NCI-H748 (cell line): ENCODE data around the gene MST1.

Source experiments
- DNase-seq: peaks from one replicate; lab custom pipeline; 2025; ENCODE audit not compliant: unreplicated experiment; lab: John Stamatoyannopoulos, UW

Gene MST1

DNA sequence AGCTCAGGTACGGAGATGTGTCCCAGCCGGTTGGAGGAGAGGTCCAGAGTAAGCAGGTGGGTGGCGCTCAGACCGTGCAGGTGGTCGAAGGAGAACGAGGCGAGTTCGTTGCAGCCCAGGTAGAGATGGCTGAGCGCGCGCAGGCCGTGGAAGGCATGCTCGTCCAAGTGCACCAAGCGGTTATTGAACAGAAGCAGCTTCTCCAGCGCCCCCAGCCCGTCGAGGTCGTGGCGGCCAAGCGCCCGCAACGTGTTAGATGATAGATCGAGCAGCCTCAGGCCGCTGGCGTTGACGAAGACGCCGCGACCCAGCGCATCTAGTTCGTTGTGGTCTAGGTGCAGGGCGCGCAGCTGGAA lies 29.6 kb upstream of the MST1 start:
- peak; percentile 75 for DNase-seq

DNA sequence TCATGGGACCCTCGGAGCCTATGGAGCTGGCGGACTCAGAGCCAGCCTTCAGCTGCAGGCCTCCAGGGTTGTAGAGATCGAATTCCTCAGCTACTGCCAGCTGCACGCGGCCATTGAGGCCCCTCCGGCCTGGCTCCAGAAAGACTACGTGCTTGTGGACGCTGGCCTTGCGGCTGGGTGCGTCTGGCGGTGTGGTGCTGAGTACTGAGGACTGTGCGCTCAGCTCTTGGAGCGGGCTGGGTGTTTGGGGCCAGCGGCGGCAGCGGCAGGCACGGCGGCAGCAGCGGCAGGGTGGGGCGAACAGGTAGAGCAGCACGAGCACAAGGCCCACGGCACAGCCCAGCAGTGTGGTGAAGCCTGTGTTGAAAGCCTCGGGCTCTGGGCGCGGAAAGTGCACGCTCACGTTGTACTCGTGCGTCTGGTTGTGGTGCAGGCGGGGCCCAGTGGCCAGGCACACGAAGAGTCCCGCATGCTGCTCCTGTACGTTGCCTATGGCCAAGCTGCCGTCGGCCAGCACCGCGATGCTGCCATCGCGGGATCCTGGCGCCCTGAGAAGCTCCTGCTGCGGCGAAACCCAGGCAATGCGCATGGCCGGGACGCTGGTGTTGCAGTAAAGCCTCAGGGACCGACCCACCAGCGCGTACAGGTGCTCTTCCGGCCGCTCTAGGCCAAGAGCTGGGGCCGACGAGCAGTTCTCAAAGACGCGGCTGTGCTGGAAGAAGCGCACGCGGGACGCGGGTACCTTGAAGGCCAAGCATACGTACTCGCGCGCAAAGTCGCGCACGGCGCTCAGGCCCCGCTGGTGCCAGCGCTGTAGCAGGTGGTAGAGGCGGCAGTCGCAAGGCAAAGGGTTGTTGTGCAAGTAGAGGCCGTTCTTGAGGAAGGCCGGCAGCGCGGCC lies 28.9 kb upstream of the MST1 start:
- DNase-seq, result peak; percentile 79

DNA sequence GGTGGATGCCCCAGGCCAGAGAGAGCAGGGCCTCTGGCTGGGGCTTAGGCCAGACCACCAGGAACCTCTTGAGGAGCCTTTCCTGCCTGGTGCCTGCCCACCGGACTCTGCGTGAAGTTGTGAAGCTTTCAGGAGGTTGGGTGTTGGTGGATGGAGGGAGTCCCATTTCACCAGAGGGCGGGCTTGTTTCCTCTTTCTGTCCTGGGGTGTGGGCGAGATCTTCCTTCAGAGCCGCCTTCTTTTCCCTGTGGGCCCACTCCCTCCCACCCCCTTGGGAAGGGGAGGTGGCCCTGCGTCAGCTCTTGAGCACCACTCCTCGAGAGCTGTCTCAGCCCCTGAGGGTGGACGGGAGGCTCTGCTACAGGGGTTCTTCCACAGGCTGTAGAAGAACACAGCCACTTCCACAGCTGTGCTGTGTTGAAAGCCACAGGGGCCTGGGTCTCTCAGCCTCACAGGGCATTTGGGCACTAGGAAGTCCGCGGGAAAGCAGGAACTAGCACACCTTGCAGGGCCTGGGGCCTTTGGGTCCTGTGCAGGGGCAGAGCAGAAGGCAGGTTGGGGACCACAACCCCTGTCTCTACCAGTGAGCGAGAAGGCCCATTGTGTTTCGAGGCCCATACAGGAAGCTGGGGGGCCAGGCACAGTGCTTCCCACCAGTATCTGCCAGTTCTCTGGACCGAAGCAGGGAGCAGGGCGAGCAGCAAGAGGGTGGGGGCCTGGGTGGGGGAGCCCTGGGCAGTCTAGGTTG lies 28.1 kb upstream of the MST1 start:
- DNase-seq, result no peak

GRCh38 chr3:49716691-49717210 lies 27.5 kb upstream of the MST1 start:
- DNase-seq, result no peak

GRCh38 chr3:49716169-49716568 lies 26.9 kb upstream of the MST1 start:
- DNase-seq, result no peak

DNA sequence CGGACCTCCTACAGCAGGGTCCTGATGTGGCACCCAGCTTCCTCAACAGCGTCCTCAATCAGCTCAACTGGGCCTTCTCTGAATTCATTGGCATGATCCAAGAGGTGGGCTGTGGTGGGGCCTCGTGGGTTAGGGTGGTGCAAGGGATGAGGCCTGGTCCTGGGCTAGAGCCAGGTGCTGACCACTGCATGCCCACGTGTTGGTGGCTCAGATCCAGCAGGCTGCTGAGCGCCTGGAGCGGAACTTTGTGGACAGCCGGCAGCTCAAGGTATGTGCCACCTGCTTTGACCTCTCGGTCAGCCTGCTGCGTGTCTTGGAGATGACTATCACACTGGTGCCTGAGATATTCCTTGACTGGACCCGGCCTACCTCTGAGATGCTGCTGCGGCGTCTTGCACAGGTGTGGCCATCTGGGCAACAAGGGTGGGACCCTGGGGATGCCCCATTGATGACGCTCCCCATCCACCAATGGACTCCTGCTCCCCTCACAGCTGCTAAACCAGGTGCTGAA lies 26.4 kb upstream of the MST1 start:
- DNase-seq, result no peak

- no peak for DNase-seq
These were observed 25.7 kb upstream of the MST1 start for GRCh38 chr3:49714728-49715550.

DNA sequence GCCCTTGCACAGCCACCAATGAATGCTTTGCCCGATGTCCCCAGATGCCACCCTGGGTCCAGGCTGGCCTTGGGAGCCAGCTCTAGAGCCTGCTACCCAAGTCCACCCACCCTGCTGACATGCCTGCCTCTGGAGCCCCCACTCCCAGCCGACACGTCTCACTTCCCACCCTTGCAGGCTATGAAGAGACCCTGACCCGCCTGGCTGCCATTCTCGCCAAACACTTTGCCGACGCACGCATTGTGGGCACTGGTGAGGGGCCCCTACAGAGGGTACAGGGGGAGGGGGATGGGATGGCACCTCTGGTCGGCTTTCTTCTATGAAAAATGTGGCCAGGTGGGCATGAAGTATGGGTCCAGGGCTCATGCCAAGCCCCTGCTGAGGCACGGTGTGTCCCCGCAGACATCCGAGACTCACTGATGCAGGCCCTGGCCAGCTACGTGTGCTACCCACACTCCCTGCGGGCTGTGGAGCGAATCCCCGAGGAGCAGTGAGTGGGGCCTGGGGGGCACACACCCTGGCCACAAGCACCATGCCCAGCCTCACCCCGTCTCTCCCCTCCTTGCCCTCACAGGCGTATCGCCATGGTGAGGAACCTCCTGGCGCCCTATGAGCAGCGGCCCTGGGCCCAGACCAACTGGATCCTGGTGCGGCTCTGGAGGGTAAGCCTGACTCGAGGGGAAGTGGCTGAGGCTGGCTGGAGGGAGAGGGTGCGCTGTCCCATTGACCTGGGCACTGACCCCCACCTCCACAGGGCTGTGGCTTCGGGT lies 24.2 kb upstream of the MST1 start:
- DNase-seq, result no peak

DNA sequence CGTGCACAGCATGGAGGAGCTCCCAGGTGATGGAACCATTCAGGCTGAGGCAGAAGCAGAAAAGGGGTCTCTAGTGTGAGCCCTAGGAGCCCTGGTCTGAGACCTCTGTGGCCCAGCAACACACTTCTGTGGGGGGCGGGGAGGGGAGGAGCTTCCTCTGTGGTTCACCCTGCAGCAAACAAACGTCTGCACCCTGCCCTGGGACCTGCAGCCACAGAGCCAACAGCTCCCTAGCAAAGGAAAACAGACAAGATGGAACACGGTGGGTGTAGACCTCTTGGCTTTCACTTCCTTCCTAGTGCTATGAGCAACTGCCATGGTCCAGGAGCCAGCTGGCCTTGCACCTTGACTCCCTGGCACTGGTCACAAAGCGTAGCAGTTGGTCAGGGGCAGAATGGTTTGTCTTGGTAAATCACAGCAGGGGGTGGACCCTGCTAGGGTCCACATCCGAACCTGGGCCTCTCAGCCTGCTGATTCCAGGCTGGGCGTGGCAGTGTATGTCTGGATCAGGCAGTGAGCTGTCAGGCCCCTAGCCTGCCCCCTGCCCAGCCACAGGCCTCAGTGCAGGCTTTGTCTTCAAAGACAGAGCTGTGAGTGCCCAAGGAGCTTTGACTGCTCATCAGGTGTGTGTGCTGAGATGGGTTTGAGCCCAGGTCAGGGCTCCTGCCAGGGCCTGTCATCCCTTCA lies 23.5 kb upstream of the MST1 start:
- no peak for DNase-seq

DNA sequence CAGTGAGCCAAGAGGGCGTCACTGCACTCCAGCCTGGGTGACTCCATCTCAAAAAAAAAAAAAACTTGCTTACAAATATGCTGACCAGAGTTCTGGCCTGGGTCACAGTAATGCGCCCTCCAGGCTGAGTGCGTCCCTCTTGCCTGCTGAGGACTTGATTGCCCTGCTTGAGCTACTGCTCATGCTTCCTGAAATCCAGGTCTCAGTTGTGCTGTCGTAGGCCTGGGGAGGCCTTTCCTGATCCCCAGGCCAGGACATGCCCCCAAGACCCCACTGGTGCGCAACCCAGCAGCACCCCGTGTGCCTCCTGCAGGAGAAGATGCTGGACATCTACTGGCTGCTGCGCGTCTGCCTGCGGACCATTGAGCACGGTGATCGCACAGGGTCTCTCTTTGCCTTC lies 22.9 kb upstream of the MST1 start:
- no peak for DNase-seq

- DNase-seq, result no peak
These were observed 22.2 kb upstream of the MST1 start for GRCh38 chr3:49711489-49711888.

GRCh38 chr3:49709852-49710251 lies 20.6 kb upstream of the MST1 start:
- DNase-seq, result no peak

GRCh38 chr3:49707113-49707480 lies 17.8 kb upstream of the MST1 start:
- DNase-seq, result no peak

DNA sequence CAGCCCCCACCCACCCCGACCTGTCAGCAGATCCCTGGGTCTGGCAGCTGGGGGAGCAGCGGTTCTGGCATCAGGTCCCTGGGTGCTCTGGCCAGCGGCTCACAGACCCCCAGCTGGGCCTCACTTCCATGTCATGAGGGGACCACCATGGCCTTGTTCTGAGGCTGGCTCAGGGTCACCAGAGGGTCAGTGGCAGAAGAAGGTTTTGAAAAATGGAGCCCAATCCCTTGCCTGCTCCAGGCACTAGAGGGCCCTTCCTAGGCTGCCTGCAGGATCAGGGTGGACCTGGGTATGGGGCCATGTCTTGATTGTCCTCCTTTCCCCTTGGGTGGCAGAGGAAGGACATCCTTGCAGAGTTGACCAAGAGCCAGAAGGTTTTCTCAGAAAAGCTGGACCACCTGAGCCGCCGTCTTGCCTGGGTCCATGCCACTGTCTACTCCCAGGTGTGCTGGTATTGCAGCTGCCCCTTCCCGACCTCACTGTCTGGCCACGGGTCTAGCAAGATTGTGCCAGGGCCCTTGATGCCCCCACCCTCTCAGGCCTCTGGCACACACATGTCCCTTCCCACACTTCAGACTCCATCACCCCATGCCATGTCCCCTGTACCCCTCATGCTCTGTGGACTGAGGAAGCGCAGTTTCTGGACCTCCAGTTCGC lies 17.3 kb upstream of the MST1 start:
- DNase-seq, result no peak

DNA sequence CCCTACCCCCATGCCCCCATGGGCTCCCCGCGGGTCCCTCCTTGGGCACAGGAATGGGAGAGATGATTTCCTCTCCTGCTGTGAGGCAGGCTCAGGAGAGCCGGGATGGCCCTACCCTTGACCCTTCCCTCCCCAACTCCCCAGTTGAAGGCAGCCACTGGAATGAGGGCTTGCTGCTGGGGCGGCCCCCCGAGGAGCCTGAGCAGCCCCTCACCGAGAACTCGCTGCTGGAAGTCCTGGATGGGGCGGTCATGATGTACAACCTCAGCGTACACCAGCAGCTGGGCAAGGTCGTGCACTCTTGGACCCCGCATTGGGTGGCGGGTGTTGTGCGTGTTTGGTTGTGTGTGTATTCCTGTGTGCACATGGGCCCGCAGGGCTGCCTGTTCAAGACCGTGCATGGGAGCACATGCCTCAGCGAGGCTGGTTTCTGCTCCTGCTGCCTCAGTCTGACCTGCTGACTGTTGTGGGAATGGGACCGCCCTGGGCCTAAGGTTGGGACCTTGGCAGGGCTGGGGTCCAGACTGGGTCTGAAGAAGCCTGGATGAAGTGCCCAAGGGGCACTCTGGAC lies 16.2 kb upstream of the MST1 start:
- no peak for DNase-seq

- no peak for DNase-seq
These were observed 15.4 kb upstream of the MST1 start for GRCh38 chr3:49704629-49705028.

DNA sequence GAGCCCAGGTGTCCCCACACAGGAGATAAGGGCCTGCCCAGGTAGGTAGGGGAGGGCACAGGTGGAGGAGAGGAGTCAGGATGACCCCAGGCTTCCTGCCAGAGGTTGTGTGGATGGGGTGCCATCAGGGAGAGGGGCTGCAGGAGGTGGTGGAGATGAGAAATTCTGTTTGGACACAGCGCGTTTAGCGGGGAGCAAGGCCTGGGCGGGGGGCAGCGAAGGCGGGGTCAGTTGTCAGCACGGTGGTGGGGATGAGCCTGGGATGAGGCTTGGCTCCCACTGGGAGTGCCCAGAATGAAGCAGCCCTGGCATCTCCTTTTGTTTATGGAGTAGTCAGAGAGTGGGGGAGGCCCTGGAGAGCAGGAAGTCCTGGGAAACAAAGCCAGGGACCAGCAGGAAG lies 14.7 kb upstream of the MST1 start:
- DNase-seq, result no peak

GRCh38 chr3:49703443-49703927 lies 14.2 kb upstream of the MST1 start:
- peak; percentile 49 for DNase-seq

GRCh38 chr3:49702672-49703071 lies 13.4 kb upstream of the MST1 start:
- DNase-seq, result no peak
